Stimulated activated naive CD8-positive, alpha-beta T cell treated with anti-CD3 and anti-CD28 coated beads, Interleukin-15, Interleukin-2, amounts not matched to agents 100 ng/mL and 50 ng/mL, for 24 hours (primary cell): ENCODE data around the gene PTPN3.
"Not testable (repeated sequence)": the region's sequence is repeated elsewhere in the genome, so short reads cannot be mapped to it uniquely, and the experiment has no call there.

Experiments
- H3K27ac Mint-ChIP-seq: one replicate; pipeline ENCODE4 v1.8.0; 2021; ENCODE audit warnings: mild to moderate bottlenecking, mixed read lengths
- H3K27me3 Mint-ChIP-seq: one replicate; pipeline ENCODE4 v1.8.0; 2021; ENCODE audit warnings: mixed read lengths
- H3K36me3 Mint-ChIP-seq: one replicate; pipeline ENCODE4 v1.8.0; 2021; ENCODE audit warnings: low read depth, mixed read lengths
- H3K4me1 Mint-ChIP-seq: one replicate; pipeline ENCODE4 v1.8.0; 2021; ENCODE audit warnings: low read depth, mixed read lengths
- H3K4me3 Mint-ChIP-seq: one replicate; pipeline ENCODE4 v1.8.0; 2021; ENCODE audit warnings: mild to moderate bottlenecking, mixed read lengths
- H3K9me3 Mint-ChIP-seq: one replicate; pipeline ENCODE4 v1.8.0; 2021; ENCODE audit warnings: mixed read lengths

Gene PTPN3

GRCh38 chr9:109355564-109356297, 142.4 kb downstream of the PTPN3 start:
- Mint-ChIP-seq H3K4me1 (no peaks in the 10 kb centered on the region), H3K9me3 (no peaks in the 10 kb centered on the region)

GRCh38 chr9:109354190-109354589, 143.9 kb downstream of the PTPN3 start:
- H3K36me3 Mint-ChIP-seq: no peaks in the 10 kb centered on the region
- H3K9me3 Mint-ChIP-seq: no peaks in the 10 kb centered on the region
- no peak overlapping the region for H3K4me3 Mint-ChIP-seq
- no peaks in the 10 kb centered on the region for H3K4me1 Mint-ChIP-seq
- no peak overlapping the region for H3K27ac Mint-ChIP-seq
- peaks cover 9% of the 10 kb centered on the region for H3K27me3 Mint-ChIP-seq

More at GRCh38 chr9:109355564-109356297, 142.4 kb downstream of the PTPN3 start:
- H3K36me3 Mint-ChIP-seq: no peaks in the 10 kb centered on the region
- H3K4me3 Mint-ChIP-seq: no peak overlapping the region
- H3K27me3 Mint-ChIP-seq: peaks cover 9% of the 10 kb centered on the region
- no peak overlapping the region for H3K27ac Mint-ChIP-seq

GRCh38 chr9:109351032-109351431, 147.1 kb downstream of the PTPN3 start:
- H3K9me3 Mint-ChIP-seq: no peaks in the 10 kb centered on the region

GRCh38 chr9:109349421-109349846, 148.7 kb downstream of the PTPN3 start:
- Mint-ChIP-seq H3K4me3 (no peak overlapping the region), H3K27me3 (peaks cover 3% of the 10 kb centered on the region), H3K36me3 (no peaks in the 10 kb centered on the region), H3K9me3 (no peaks in the 10 kb centered on the region), H3K27ac (no peak overlapping the region), H3K4me1 (no peaks in the 10 kb centered on the region)

More at GRCh38 chr9:109351032-109351431, 147.1 kb downstream of the PTPN3 start:
- Mint-ChIP-seq H3K36me3 (no peaks in the 10 kb centered on the region), H3K27ac (no peak overlapping the region), H3K4me1 (no peaks in the 10 kb centered on the region), H3K27me3 (peaks cover 9% of the 10 kb centered on the region), H3K4me3 (no peak overlapping the region)

- Mint-ChIP-seq H3K4me3 (no peak overlapping the region), H3K9me3 (no peaks in the 10 kb centered on the region), H3K27me3 (no peaks in the 10 kb centered on the region), H3K27ac (no peak overlapping the region), H3K36me3 (no peaks in the 10 kb centered on the region), H3K4me1 (no peaks in the 10 kb centered on the region)
These were observed 151.2 kb downstream of the PTPN3 start for GRCh38 chr9:109346904-109347303.

DNA sequence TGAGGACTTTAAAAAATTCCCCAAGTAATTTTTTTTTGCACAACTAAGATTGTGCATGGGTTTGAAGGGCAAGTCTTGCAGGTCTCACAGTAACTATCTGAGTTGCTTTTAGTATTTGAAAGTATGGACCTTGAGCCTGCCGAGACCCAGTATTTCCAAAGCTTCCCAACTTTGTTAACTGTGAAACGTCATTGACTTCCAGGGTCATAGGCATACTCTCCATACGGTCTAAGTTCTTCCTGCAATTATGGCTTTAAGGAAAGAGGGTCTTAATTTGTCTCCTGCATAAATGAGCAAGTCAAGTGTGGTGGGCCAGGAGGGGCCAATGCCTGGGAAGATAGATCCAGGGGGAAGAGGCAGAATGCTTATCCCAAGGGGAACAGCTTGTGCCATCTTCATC, 153.2 kb downstream of the PTPN3 start:
- H3K9me3 Mint-ChIP-seq: no peaks in the 10 kb centered on the region
- no peak overlapping the region for H3K4me3 Mint-ChIP-seq
- no peaks in the 10 kb centered on the region for H3K36me3 Mint-ChIP-seq
- H3K27ac Mint-ChIP-seq: no peak overlapping the region
- H3K4me1 Mint-ChIP-seq: no peaks in the 10 kb centered on the region
- H3K27me3 Mint-ChIP-seq: no peaks in the 10 kb centered on the region

- Mint-ChIP-seq H3K4me3 (no peak overlapping the region), H3K4me1 (no peaks in the 10 kb centered on the region), H3K9me3 (no peaks in the 10 kb centered on the region), H3K36me3 (no peaks in the 10 kb centered on the region), H3K27ac (no peak overlapping the region), H3K27me3 (no peaks in the 10 kb centered on the region)
These were observed 155.2 kb downstream of the PTPN3 start for GRCh38 chr9:109342878-109343277.

DNA sequence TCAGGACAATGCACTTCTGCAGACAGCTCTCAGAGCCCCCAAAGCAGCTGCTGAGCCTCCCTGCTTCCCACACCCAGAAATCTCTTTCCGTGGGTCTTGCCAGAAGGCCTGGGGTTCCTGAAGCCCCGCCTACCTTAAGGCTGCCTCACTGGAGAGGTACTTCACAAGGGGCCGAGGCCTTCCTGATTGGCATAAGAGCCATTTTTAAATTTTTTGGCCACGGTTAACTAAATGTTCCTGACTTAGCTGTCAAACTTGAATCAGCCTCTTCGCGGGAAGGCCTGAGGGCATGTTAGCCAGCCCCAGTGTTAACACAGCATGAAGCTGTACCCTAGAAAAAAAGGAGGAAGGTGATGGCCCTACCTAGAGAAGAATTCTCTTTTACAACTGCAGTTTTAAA, 156.5 kb downstream of the PTPN3 start:
- Mint-ChIP-seq H3K27ac (no peak overlapping the region), H3K4me3 (no peak overlapping the region)

DNA sequence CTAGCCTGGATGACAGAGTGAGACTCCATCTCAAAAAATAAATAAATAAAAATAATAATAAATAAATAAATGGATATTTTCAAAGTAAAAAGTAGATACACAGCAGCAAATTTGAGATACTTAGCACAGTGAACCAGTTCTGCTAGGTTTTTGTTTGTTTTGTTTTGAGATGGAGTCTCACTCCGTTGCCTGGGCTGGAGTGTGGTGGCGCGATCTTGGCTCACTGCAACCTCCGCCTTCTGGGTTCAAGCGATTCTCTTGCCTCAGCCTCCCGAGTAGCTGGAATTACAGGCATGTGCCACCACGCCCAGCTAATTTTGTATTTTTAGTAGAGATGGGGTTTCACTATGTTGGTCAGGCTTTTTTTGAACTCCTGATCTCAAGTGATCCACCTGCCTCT, 157.1 kb downstream of the PTPN3 start:
- not testable (repeated sequence) for H3K9me3 Mint-ChIP-seq, H3K4me3 Mint-ChIP-seq, H3K27me3 Mint-ChIP-seq, H3K27ac Mint-ChIP-seq, H3K36me3 Mint-ChIP-seq, H3K4me1 Mint-ChIP-seq

More for the DNA sequence above, 156.5 kb downstream of the PTPN3 start:
- Mint-ChIP-seq H3K4me1 (no peaks in the 10 kb centered on the region), H3K27me3 (no peaks in the 10 kb centered on the region), H3K36me3 (no peaks in the 10 kb centered on the region), H3K9me3 (no peaks in the 10 kb centered on the region)

DNA sequence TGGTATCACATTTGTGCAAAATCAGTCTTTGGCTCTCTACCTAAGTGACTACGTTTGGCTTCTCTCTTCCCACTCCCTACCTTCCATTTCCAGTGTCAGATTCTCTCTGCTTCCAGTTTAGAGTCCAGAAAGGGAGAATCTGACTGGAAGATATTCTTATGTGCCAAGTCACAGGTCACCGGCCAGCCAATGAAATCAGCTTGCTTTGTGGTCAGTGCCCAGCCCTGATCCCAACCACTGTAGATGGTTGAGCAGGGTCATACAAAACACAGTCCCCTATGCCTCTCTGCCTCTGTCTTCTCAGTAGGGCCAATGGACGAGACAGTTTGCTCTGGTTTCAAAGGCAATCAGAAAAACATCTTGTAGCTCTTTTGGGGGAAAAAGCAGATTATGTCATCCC, 161.7 kb downstream of the PTPN3 start:
- no peaks in the 10 kb centered on the region for H3K36me3 Mint-ChIP-seq
- no peaks in the 10 kb centered on the region for H3K4me1 Mint-ChIP-seq
- no peak overlapping the region for H3K27ac Mint-ChIP-seq
- no peaks in the 10 kb centered on the region for H3K9me3 Mint-ChIP-seq
- H3K27me3 Mint-ChIP-seq: peaks cover 6% of the 10 kb centered on the region
- H3K4me3 Mint-ChIP-seq: no peak overlapping the region

DNA sequence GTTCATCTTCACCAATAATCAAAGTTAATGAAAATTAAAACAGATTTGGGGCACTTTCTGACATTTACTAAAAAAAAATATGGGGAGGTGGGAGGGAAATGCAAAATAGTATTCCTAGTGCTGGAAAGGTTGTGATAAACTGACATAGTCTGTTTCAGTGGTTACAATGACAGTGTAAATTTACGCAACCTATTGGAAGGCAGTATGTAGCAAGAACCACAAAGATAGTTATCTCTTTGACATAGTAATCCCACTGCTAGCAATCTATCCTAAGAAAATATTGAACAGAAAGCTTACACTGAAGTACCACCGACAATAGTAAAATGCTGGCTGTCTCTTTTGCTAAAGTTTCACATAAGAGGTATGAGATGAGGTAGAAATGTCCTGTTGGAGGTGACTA, 162.2 kb downstream of the PTPN3 start:
- no peaks in the 10 kb centered on the region for H3K36me3 Mint-ChIP-seq
- H3K4me3 Mint-ChIP-seq: no peak overlapping the region
- no peak overlapping the region for H3K27ac Mint-ChIP-seq
- H3K27me3 Mint-ChIP-seq: peaks cover 6% of the 10 kb centered on the region
- H3K4me1 Mint-ChIP-seq: no peaks in the 10 kb centered on the region
- H3K9me3 Mint-ChIP-seq: no peaks in the 10 kb centered on the region

DNA sequence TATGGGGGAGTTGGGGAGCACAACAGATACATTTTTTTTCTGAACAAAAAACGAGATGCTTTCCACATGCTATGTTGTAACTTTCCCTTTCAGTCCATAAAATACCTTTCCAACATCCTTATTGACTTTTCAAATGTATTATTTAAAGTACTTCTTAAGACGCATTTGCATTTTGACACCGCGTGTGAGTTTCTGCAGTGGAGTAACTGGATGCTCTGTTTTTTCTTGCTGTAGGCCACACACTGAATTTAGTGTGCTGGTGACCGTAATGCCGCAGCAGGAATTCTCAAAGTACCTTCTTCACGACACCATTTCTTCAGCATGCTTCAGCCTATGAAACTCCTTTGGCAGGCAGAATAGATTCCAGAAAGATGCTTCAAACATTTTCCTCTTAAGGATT, 163.0 kb downstream of the PTPN3 start:
- H3K4me1 Mint-ChIP-seq: no peaks in the 10 kb centered on the region
- no peak overlapping the region for H3K27ac Mint-ChIP-seq
- no peak overlapping the region for H3K4me3 Mint-ChIP-seq
- no peaks in the 10 kb centered on the region for H3K36me3 Mint-ChIP-seq
- H3K9me3 Mint-ChIP-seq: no peaks in the 10 kb centered on the region
- H3K27me3 Mint-ChIP-seq: peaks cover 6% of the 10 kb centered on the region

DNA sequence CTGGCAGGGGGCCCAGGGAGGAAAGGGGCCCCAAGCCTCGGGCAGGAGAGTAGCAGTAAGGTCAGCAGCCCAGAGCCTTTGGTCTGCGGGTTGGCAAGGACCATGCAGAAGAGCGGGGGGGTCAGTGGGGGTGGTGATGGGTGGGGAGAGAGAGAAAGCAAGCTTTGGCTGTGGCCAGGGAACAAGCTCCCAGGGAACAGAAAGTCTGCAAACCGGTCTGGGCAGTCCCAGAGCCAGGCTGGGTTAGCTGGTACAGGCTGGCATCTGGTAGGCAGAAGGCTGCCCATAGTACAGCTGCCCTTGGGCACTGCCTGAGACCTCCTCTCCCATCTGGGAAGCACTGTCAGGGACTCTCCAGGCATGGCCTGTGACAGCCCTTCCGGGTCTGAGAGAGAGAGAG, 166.8 kb downstream of the PTPN3 start:
- peaks cover 21% of the 10 kb centered on the region for H3K27me3 Mint-ChIP-seq
- no peak overlapping the region for H3K27ac Mint-ChIP-seq
- no peaks in the 10 kb centered on the region for H3K4me1 Mint-ChIP-seq
- no peaks in the 10 kb centered on the region for H3K36me3 Mint-ChIP-seq
- H3K9me3 Mint-ChIP-seq: no peaks in the 10 kb centered on the region
- H3K4me3 Mint-ChIP-seq: no peak overlapping the region

DNA sequence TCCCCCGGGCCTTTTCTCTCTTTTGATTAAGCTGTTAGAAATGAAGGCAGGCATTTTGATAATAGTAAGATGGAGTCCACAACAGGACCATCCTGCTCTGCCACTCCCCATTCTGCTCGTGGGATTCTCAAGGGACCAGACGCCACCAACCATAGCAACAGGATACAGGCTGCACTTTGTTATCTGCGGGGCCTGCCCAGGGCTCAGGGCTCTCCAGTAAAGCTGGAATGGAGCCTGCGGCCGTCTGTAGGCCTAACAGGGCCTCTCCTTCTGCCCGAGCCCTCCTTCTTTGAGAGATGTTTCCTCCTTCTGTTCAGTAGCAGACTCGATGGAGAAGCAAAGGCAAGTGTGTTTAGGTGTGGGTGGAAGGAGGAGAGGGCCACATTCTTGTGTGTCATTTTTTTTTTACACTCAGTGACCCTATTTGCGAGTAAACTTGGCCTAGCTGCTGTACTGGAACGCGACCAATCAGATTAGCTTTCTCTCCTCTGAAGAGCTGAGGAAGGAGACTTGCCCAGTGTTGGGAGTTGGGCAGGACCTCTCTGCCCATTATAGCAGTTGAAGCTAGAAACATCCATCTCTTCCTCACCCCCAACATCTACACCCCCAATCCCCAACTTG, 168.4 kb downstream of the PTPN3 start:
- H3K27ac Mint-ChIP-seq: no peak overlapping the region
- H3K4me3 Mint-ChIP-seq: no peak overlapping the region
- no peaks in the 10 kb centered on the region for H3K36me3 Mint-ChIP-seq
- H3K9me3 Mint-ChIP-seq: no peaks in the 10 kb centered on the region
- H3K27me3 Mint-ChIP-seq: peaks cover 24% of the 10 kb centered on the region
- H3K4me1 Mint-ChIP-seq: no peaks in the 10 kb centered on the region

- H3K4me3 Mint-ChIP-seq: no peak overlapping the region
- H3K4me1 Mint-ChIP-seq: no peaks in the 10 kb centered on the region
- no peak overlapping the region for H3K27ac Mint-ChIP-seq
- no peaks in the 10 kb centered on the region for H3K36me3 Mint-ChIP-seq
- H3K9me3 Mint-ChIP-seq: no peaks in the 10 kb centered on the region
- H3K27me3 Mint-ChIP-seq: peaks cover 26% of the 10 kb centered on the region
These were observed 169.0 kb downstream of the PTPN3 start for GRCh38 chr9:109328978-109329637.
